GM21447 (cell line): ENCODE measurements around the gene RPSA.
"Not testable (repeated sequence)": the region's sequence is repeated elsewhere in the genome, so short reads cannot be mapped to it uniquely, and the experiment has no call there.

Experiments used
- ATAC-seq: cut with Tn5 transposase; IDR thresholded peaks from one replicate; pipeline ENCODE4 v1.9.1; 2021; ENCODE audit not compliant: unreplicated experiment

RPSA gene

DNA sequence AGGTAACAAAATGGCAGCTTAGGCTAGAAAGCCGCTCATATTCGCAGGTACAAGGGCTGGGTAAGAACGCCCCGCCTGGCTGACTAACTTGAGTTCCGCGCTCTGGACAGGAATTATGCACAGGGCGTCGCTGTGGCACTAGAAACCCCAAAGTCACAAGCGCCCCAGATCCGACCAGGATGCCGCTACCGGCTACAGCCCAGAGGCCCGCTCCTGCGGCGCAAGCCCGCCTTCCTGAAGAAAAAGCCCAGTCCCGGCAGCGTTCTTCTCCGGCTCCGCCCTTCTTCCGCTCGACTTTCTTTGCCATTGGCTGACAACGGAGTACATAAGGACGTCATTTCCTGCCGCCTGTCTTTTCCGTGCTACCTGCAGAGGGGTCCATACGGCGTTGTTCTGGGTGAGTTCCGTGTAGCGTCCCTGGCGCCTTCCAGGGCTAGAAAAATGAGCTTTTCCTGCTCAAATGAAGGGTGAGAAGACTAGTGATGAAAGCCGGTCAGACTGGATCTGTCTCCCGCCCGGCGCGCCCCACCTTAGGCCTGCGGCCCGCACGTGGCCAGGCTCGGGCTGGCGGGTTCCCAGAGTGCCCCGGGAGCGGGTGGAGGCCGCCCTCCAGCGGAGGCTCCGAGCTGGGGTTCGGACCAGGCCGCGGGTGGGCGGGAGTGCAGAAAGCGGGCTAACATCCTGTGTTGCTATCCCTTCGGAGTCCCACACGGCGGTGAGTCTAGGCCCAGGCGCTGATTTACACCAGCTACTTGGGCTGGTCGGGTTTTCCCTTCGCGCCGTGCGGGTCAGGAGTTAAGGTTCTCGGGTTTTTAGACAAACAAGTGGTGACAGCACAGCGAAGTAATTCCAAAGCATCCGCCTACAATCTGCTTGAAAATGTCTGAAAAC, at the start of gene RPSA:
RPSA (plus strand) TSS at position 353 of the 891 bp plus-strand sequence. CDS start 934 bp downstream, outside the sequence.
- ATAC-seq = peak; percentile 93

GRCh38 chr3:39358333-39358732, 48.2 kb upstream of the RPSA start:
- no peak for ATAC-seq

- no peak for ATAC-seq
Observed at GRCh38 chr3:39361252-39361927, 45.1 kb upstream of the RPSA start.

- no peak for ATAC-seq
Observed at GRCh38 chr3:39362192-39362591, 44.3 kb upstream of the RPSA start.

GRCh38 chr3:39362812-39363211, 43.7 kb upstream of the RPSA start:
- no peak for ATAC-seq

DNA sequence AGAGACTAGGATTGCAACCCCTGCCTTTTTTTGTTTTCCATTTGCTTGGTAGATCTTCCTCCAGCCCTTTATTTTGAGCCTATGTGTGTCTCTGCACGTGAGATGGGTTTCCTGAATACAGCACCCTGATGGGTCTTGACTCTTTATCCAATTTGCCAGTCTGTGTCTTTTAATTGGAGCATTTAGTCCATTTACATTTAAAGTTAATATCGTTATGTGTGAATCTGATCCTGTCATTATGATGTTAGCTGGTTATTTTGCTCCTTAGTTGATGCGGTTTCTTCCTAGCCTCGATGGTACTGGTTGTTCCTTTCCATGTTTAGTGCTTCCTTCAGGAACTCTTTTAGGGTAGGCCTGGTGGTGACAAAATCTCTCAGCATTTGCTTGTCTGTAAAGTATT, 36.1 kb upstream of the RPSA start:
- ATAC-seq = not testable (repeated sequence)

DNA sequence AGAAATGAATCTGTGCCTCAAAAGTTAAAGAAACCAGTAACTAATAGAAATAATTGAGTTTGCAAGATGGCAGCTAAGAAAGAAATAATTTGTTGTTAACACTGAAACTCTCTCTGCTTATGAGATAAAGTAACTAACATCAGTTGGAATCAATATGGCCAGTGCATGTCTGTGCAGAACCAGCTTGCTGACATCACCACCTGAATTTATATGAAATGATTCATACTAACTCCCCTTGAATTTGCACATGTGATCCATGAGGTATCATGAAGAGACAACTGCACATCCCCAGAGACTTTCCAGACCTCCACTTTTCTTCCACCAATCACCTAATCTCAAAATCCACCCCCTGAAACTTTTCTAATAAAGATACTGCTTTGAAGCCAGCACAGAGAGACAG, 33.7 kb upstream of the RPSA start:
- no peak for ATAC-seq

DNA sequence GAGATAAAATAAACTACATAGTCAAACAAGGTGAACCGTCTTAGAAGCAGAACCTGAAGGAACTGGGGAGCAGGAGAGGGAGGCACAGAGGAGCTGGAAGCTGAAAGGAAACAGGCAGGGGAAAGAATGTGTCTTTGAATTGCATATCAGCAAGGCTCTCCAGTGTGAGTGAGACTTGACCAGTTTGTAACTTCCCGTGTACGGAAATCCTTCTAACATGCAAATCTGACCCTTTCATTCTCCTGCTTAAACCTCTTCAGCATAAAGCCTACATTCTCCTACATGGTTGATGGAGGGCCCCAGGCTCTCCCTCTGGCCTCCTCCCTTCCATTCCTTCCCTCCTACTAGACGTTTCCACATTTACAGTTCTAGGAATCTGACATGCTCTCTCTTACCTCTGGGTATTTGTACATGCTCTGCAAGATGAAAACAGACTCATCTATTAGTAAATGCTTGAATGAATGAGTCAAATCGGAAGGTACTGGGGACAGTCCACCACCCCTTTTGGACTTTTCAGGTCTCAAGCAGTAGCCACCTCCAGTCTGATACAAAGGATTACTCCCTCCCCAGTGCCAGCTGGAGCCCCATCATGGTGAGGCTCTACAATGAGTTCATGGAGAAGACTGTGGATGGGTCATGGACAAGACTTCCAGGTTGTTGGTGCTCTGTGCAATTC, 29.4 kb upstream of the RPSA start:
- no peak for ATAC-seq

- ATAC-seq = peak; percentile 56
Observed at GRCh38 chr3:39378088-39378487, 28.4 kb upstream of the RPSA start.

GRCh38 chr3:39378957-39379777, 27.4 kb upstream of the RPSA start:
- ATAC-seq = no peak

DNA sequence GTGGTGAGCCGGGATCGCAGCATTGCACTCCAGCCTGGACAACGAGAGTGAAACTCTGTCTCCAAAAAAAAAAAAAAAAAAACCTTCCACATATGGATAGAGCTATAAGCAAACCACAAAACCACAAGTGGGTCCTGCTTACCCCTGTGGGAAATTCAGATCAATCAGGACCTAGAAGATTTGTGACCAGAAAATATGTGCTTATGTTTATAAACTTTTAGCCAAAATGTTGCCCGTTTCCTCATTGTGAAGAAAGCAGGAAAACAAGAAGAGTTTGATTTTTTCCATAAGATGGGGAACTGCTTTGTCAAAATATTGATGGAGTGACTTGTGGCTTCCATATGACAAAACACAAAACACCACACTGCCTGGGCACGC, 26.8 kb upstream of the RPSA start:
- ATAC-seq = no peak

DNA sequence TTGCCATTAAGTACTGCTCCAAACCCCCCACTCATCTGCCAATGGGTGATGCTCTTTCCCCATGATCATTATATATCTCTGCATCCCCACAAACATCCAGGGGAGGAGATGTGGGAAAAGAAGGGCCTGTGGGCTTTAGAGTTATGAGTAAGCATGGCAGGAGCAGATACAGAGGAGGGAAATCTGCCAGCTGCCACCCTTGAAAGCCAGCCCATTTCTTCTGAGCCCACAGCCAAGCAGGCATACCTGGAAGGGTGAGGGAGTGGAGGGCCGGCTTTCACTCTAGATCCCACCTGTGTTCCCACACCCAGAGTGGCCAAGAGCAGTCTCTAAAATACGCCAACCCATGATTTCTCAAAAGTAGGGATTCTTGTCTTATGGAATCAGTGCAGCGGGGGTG, 25.1 kb upstream of the RPSA start:
- no peak for ATAC-seq

DNA sequence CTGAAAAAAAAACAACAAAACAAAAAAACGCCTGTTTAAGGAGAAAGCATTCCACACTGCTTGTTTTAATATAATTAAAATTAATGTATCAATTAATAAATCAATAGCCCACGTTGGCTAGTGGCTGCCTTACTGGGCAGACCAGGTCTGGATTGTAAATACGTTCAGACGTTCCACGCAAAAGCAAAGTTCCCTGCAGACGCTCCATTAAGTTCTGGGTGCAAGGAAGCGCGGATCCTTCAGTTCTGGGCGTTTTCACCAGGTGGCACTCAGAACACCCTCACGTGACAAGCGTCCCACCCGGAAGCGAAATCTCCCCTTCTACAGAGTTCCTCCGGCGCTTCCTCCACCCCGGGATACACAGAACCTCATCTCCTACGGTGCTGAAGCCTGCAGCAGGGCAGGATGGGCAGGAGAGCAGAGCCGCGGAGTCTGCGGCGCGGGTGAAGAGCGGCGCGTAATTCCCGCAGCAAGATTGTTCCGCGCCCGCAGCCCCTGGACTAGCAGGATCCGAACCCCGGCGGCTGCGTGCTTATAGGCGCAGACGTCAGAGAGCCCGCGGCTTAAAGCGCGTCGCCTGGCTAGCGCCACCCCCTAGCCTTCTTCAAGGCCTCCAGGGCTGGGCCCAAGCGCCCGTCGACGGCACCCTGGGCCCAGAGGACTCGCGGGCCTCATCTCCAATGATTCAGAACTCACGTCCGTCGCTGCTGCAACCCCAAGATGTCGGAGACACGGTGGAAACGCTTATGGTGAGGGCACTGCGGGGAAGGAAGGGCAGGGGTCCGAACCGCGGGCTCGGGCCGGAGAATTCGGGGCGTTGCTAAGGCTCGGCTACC, 23.3 kb upstream of the RPSA start, which contains the start of gene SLC25A38:
SLC25A38 (plus strand) TSS at position 326 of the 836 bp plus-strand sequence; CDS start at position 681, 355 bp downstream.
- ATAC-seq = peak; percentile 66

DNA sequence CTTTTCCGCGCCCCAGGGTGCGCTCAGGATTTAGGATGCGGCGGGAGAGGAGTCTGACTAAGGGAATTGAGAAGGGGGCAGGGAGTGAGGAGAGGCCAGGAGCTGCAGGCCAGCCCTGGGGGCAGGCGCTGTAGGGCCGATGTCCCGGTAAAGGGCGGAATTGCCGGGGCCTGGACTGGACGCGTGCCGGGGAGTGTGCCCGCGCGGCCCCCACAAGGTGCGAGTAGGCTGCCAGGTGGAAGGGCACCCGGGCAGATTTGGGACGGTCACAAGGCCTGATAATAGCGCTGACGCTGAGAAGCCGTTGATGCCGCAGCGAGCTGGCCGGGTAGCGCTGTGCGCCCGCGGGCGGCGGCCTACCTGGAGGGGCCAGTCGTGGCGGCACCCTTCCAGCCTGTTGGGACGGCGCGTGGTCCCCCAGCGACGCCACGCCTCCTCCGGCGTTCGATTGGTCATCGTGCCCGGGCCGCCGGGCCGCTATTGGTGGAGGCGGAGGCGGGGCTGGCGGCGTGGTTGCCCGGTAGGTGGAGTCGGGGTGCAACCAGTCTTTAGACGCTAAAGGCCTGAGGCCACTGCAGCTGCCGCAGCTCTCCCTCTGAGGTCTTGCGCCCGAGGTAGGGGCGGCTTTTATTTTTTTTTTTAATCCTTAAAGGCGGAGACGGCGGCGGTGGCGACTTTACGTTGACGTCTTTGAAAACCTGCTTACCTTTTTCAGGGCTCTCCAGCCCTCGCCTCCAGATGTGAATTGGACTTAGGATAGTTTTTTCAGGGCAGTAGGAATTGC, 22.4 kb upstream of the RPSA start:
- peak; percentile 63 for ATAC-seq

- no peak for ATAC-seq
Observed at GRCh38 chr3:39384665-39385000, 21.9 kb upstream of the RPSA start.

DNA sequence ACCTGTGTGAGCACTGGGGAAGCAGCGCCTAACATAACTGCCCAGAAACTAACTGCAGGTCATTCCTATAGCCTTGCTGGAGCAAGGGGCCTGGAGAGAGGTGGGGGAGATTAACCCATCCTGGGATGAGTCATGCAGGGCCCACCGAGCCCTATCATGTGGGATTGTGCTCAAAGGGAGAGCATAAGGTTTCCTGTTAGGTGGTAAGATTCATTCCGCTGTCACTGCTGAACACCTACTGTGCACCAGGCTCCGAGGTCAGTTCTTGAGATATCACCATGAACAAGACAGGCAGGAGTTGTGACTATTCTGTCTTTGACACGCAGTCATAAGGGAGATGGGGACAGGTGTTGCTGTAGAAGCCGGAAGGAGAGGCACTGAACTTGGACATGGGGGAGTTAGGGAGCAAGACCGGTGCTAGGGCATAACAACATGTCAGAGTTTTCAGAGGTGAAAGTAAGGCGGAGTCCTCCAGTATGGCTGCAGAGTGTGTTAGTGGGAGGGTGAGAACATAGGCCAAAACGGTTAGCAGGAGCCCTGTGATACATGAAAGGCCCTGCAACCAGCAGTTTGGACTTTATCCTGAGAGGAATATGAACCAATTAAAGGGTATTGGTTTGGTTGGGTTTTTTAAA, 20.9 kb upstream of the RPSA start:
- ATAC-seq = no peak

DNA sequence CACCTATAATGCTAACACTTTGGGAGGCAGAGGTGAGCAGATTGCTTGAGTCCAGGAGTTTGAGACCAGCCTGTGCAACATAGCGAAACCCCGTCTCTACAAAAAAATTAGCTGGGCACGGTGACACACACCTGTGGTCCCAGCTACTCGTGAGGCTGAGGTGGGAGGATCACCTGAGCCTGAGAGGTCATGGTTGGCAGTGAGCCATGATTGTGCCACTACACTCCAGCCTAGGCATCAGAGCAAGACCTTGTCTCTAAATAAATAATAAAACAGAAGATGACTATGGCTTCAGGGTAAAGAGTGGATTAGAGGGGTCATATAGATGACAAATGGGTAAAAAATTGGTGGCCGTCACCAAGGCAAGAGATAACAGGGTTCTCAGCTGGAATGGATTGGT, 20.2 kb upstream of the RPSA start:
- no peak for ATAC-seq

DNA sequence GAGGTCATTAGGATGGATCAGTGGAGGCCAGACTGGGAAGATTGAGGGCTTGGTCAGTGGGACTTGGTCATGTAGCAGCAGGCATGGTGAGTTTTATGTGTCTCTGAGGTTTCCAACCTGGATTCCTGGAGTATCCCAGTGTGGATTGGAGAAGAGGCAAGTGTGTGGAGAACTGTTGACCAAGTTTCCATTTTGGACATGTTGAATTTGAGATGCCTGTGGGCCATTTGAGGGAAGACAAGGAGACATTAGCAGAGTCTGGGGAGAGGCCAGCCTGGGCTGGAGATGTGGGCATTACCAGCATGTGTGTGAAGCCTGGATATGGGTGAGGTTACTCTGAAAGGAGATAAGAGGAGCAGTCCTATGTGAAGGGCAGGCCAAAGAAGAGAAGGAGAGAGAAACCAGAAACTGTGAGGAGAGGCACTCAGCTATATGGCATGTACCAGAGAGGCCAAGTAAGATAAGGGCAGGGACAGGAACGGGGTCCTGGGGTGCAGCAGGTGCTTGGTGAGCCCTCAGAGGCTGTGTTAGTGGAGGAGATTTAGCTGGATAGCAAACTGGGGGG, 19.0 kb upstream of the RPSA start:
- ATAC-seq = no peak
